VCaP (cell line): Measurements from ENCODE around the gene OAT.

ENCODE experiments used
- H3K27ac ChIP-seq: fragments of 450-650 bp; 2 replicates; pipeline ENCODE4 v1.5.1; 2017
- TF ChIP-seq, protein P1 (sequence below): fragments of 450-650 bp; conservative IDR thresholded peaks from 2 replicates; pipeline ENCODE4 v1.5.1; 2017; ENCODE audit warnings: mild to moderate bottlenecking, moderate library complexity

OAT gene

DNA sequence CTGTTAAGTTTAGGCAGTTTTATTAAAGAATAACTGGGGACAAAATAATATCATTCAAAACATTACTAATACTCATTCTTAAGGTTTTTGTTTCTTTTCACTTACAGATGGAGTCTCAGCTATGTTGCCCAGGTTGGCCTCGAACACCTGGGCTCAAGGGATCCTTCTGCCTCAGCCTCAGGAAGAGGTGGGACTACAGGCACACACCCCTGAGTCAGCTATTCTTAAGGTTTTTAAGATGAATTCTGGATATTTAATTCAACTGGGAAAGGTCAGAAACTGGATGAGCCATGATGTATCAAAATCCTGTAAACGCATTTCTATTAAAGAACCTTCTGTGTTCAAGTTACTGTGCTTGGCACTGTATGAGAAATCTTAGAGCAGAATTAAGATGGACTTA, 3.5 kb downstream of the OAT start:
- TF ChIP-seq, protein P1, sequence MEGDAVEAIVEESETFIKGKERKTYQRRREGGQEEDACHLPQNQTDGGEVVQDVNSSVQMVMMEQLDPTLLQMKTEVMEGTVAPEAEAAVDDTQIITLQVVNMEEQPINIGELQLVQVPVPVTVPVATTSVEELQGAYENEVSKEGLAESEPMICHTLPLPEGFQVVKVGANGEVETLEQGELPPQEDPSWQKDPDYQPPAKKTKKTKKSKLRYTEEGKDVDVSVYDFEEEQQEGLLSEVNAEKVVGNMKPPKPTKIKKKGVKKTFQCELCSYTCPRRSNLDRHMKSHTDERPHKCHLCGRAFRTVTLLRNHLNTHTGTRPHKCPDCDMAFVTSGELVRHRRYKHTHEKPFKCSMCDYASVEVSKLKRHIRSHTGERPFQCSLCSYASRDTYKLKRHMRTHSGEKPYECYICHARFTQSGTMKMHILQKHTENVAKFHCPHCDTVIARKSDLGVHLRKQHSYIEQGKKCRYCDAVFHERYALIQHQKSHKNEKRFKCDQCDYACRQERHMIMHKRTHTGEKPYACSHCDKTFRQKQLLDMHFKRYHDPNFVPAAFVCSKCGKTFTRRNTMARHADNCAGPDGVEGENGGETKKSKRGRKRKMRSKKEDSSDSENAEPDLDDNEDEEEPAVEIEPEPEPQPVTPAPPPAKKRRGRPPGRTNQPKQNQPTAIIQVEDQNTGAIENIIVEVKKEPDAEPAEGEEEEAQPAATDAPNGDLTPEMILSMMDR, result no peak
- no peak overlapping the region for H3K27ac ChIP-seq

DNA sequence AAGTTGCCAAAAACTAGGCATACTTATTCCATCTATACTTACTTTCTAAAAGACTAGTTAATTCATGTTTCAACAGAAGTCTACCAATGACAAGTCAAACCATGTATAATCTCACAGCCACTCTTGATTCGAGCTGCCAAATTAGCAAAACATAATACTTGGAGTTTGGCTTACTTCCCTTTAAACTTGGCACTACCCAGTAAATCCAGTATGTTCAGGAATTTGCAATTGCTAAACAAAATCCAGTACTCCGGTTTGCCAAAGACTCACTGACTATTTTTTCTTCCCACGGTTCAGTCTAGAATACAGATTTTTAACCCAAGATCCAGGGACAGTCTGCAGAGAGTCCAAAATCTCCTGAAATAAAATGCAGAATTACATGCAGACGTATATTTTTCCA, 4.6 kb downstream of the OAT start:
- no peak overlapping the region for H3K27ac ChIP-seq
- TF ChIP-seq, protein P1, result no peak

DNA sequence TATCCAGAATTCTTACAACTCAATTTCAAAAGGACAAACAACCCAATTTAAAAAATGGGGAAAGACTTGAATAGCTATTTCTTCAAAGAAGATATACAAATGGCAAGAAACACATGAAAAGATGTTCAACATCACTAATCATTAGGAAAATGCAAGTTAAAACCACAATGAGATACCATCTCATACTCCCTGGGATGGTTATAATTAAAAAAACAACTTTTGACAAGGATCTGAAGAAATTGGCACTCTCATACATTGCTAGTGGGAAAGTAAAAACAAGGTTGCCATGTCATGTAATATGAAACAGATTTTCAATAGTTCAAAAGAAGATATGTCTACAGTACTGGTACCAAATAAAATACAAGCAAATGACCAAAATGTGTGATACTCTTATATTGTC, 9.0 kb downstream of the OAT start:
- no peak overlapping the region for H3K27ac ChIP-seq
- TF ChIP-seq, protein P1, result no peak

- TF ChIP-seq, protein P1, result no peak
- H3K27ac ChIP-seq, result no peak overlapping the region
These were observed 10.4 kb downstream of the OAT start for GRCh38 chr10:124408357-124408756.

GRCh38 chr10:124407456-124407855, 11.3 kb downstream of the OAT start:
- TF ChIP-seq, protein P1, result no peak
- H3K27ac ChIP-seq, result no peak overlapping the region

GRCh38 chr10:124403548-124403947, 15.2 kb downstream of the OAT start:
- TF ChIP-seq, protein P1, result peak; percentile 75
- H3K27ac ChIP-seq, result no peak overlapping the region

DNA sequence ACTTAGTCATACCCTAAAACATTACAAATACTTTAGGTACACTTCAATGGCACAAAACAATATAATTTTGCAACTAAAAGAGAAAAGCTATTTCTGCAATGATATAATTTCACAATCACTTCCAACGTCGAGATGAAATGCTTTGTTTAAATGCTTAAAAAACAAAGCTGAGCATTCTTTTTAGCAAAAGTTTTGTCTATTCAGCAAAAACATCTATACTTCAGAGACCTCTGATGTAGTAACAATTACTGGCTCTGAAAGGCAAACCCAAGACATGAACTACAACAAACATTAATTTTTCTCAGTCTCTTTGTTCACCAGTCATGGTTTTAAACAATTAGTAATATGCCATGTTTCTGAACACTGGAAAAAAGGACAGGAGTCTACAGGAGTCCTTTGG, 16.4 kb downstream of the OAT start:
- H3K27ac ChIP-seq, result no peak overlapping the region
- TF ChIP-seq, protein P1, result no peak

- TF ChIP-seq, protein P1, result no peak
These were observed 17.1 kb downstream of the OAT start for GRCh38 chr10:124401633-124402032.

More at GRCh38 chr10:124401633-124402032, 17.1 kb downstream of the OAT start:
- no peak overlapping the region for H3K27ac ChIP-seq
